HUES64 (cell line): ENCODE results near the gene RBPMS2.

Experiments
- H3K27ac ChIP-seq: 2 replicates; pipeline ENCODE4 v1.7.0; 2013; ENCODE audit warnings: low read depth, low read length, inconsistent platforms
- H3K27me3 ChIP-seq: 2 replicates; pipeline ENCODE4 v1.6.1; 2013; ENCODE audit warnings: mild to moderate bottlenecking, low read length; ENCODE audit not compliant: insufficient read depth
- H3K36me3 ChIP-seq: 2 replicates; pipeline ENCODE4 v1.6.1; 2013; ENCODE audit warnings: mild to moderate bottlenecking, low read length; ENCODE audit not compliant: insufficient read depth
- H3K4me1 ChIP-seq: 2 replicates; pipeline ENCODE4 v1.6.1; 2013; ENCODE audit warnings: mild to moderate bottlenecking, low read length, moderate library complexity; ENCODE audit not compliant: insufficient read depth
- H3K4me3 ChIP-seq: 2 replicates; pipeline ENCODE4 v1.5.1; 2013; ENCODE audit warnings: mild to moderate bottlenecking, low read length, moderate library complexity
- H3K9ac ChIP-seq: 2 replicates; pipeline ENCODE4 v1.6.1; 2013; ENCODE audit warnings: mild to moderate bottlenecking, low read depth, low read length
- H3K9me3 ChIP-seq: 2 replicates; pipeline ENCODE4 v1.6.1; 2013; ENCODE audit warnings: low read depth, low read length; ENCODE audit not compliant: insufficient read depth
- WGBS: fragments of 150-250, 120-280 bp; methylation state at CpG from one replicate; pipeline ENCODE4 v1.1.7; 2013; ENCODE audit warnings: missing lambda C conversion rate; 5-methylcytosine and 5-hydroxymethylcytosine counted together

The RBPMS2 gene

GRCh38 chr15:64740311-64741170, 34.8 kb downstream of the RBPMS2 start:
- no peak overlapping the region for H3K27ac ChIP-seq
- 94% methylated on average over 28 of the region's 31 CpGs for WGBS
- no peaks in the 10 kb centered on the region for H3K4me1 ChIP-seq
- no peak overlapping the region for H3K9ac ChIP-seq
- peaks cover 67% of the 10 kb centered on the region for H3K36me3 ChIP-seq
- no peaks in the 10 kb centered on the region for H3K9me3 ChIP-seq
- no peak overlapping the region for H3K4me3 ChIP-seq
- no peaks in the 10 kb centered on the region for H3K27me3 ChIP-seq

- Histone ChIP-seq H3K27ac (no peak overlapping the region), H3K9me3 (no peaks in the 10 kb centered on the region), H3K36me3 (peaks cover 69% of the 10 kb centered on the region), H3K9ac (no peak overlapping the region), H3K4me1 (no peaks in the 10 kb centered on the region), H3K4me3 (no peak overlapping the region), H3K27me3 (no peaks in the 10 kb centered on the region)
- 90% methylated on average over 9 of the region's 9 CpGs for WGBS
Observed at GRCh38 chr15:64739577-64740143, 35.7 kb downstream of the RBPMS2 start.

DNA sequence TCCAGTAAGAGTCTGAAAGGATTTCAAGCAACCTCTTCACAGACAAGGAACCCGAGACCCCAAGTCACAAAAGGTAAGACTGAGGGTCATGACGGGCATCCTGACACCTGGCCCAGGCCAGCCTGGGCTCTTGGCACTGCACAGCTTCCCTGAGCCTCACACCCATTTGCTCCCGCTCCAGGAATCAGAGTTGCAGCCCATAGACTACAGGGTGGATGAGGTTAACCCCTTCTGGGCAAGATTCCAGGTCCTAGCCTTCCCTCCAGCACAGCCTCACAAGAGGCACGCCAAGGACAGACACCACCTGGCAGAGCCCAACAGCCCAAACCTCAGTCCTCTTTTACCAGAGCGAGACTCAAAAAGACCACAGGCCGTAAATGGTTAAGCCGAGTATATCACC, 36.2 kb downstream of the RBPMS2 start:
- H3K4me1 ChIP-seq = no peaks in the 10 kb centered on the region
- H3K27ac ChIP-seq = no peak overlapping the region
- no peak overlapping the region for H3K4me3 ChIP-seq
- peaks cover 73% of the 10 kb centered on the region for H3K36me3 ChIP-seq
- H3K27me3 ChIP-seq = no peaks in the 10 kb centered on the region
- no peaks in the 10 kb centered on the region for H3K9me3 ChIP-seq
- H3K9ac ChIP-seq = peak overlapping the region; percentile 31; the same call in 1 of the 2 replicates
- 92% methylated on average over 7 of the region's 7 CpGs for WGBS

GRCh38 chr15:64738226-64739095, 36.9 kb downstream of the RBPMS2 start:
- 94% methylated on average over 27 of the region's 27 CpGs for WGBS
- H3K36me3 ChIP-seq = peaks cover 68% of the 10 kb centered on the region
- H3K27ac ChIP-seq = no peak overlapping the region; the same call in 1 of the 2 replicates
- no peaks in the 10 kb centered on the region for H3K9me3 ChIP-seq
- no peak overlapping the region for H3K4me3 ChIP-seq
- no peaks in the 10 kb centered on the region for H3K27me3 ChIP-seq
- no peaks in the 10 kb centered on the region for H3K4me1 ChIP-seq
- H3K9ac ChIP-seq = no peak overlapping the region; the same call in 1 of the 2 replicates

- H3K4me3 ChIP-seq = no peak overlapping the region
- H3K4me1 ChIP-seq = peaks cover 7% of the 10 kb centered on the region
- H3K27ac ChIP-seq = peak overlapping the region; percentile 46; the same call in 1 of the 2 replicates
- H3K9ac ChIP-seq = no peak overlapping the region; the same call in 1 of the 2 replicates
- no peaks in the 10 kb centered on the region for H3K9me3 ChIP-seq
- 90% methylated on average over 7 of the region's 7 CpGs for WGBS
- no peaks in the 10 kb centered on the region for H3K27me3 ChIP-seq
- H3K36me3 ChIP-seq = peaks cover 48% of the 10 kb centered on the region
Observed at GRCh38 chr15:64732156-64732860, 43.1 kb downstream of the RBPMS2 start.

GRCh38 chr15:64731805-64732151, 43.6 kb downstream of the RBPMS2 start:
- Histone ChIP-seq H3K4me3 (no peak overlapping the region), H3K27ac (peak overlapping the region; percentile 59; the same call in 1 of the 2 replicates), H3K27me3 (no peaks in the 10 kb centered on the region), H3K4me1 (peaks cover 7% of the 10 kb centered on the region), H3K36me3 (peaks cover 50% of the 10 kb centered on the region), H3K9ac (no peak overlapping the region; the same call in 1 of the 2 replicates), H3K9me3 (no peaks in the 10 kb centered on the region)
- WGBS = 71% methylated on average over 9 of the region's 9 CpGs

DNA sequence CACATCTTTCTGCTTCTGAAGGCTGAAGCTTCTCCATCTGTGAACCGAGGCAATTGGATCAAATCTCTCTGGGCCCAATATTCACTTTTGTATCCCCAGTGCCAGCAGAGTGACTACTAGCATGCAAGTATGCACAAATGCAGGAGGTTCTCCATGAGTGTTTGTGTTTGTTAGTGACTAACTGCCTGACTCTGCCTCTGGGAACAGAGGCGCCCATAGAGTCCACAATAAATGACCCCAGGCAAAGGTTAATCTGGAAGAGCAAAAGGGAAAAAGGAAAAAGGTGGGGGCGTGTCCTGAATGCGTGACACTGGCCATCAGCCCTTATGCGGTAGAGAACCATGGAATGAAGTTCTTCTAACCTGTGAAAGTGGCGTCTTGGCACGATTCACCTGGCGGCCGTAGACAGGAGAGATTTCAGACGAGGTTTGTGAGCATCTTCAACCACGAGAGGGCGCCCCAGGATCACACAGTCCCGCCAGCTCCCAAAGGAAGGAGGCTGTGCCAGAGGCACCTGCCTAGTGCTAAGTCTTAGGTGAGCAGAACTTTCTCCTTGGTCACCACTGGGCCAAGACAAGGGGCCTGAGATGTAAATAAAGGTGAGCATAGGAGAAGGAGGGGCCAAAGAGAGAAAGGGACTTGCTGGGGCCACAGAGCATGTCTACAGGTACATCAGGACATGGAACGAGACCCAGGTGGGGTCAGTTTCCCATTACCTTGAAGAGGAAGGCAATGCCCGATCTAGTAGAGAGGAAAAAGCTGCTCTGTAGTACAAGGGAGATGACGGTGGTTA, 44.2 kb downstream of the RBPMS2 start:
- 55% methylated on average over 16 of the region's 16 CpGs for WGBS
- peaks cover 7% of the 10 kb centered on the region for H3K4me1 ChIP-seq
- H3K27me3 ChIP-seq = no peaks in the 10 kb centered on the region
- H3K27ac ChIP-seq = peak overlapping the region; percentile 59; the same call in 1 of the 2 replicates
- H3K4me3 ChIP-seq = no peak overlapping the region
- peaks cover 46% of the 10 kb centered on the region for H3K36me3 ChIP-seq
- no peak overlapping the region; the same call in 1 of the 2 replicates for H3K9ac ChIP-seq
- H3K9me3 ChIP-seq = no peaks in the 10 kb centered on the region

DNA sequence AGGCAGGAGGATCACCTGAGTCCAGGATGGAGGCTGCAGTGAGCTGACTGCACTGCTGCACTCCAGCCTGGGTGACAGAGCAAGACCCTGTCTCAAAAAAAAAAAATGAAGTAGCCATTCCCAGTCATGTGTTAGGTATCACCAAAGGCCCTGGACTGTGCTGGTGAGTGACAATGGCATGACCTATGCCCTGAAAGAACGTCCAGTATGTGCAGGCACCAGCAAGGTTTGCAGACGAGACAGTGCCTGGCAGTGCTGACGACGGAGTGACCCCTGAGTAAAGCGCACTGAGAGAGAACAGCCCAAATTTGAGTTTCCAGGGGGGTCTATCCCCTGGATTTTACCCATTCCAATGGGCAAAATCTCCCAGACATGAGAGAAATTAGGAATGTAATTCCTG, 45.2 kb downstream of the RBPMS2 start:
- no peaks in the 10 kb centered on the region for H3K27me3 ChIP-seq
- H3K9ac ChIP-seq = no peak overlapping the region
- 96% methylated on average over 5 of the region's 5 CpGs for WGBS
- H3K4me1 ChIP-seq = peaks cover 7% of the 10 kb centered on the region
- H3K36me3 ChIP-seq = peaks cover 44% of the 10 kb centered on the region
- H3K4me3 ChIP-seq = no peak overlapping the region
- H3K9me3 ChIP-seq = no peaks in the 10 kb centered on the region
- H3K27ac ChIP-seq = no peak overlapping the region

DNA sequence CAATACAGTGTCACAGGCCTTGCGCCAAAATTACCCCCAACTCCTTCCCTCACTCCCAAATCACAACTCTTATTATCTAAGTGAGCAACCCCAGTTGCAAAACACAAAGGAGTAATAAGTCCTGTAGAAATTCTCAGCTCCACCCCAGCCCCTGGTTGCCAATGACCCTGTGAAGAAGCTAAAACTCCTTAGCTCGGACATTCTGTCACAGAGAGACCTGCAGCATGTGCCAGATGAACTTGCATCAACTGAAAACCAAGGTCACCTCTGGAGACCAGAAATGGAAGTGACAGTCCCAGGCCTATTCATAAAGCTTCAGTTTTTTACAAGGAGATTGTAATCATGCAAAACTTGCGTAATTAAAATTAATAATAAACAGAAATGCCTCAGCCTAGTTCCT, 55.2 kb downstream of the RBPMS2 start:
- H3K9me3 ChIP-seq = no peaks in the 10 kb centered on the region
- WGBS = 97% methylated on average over 3 of the region's 3 CpGs

More for the DNA sequence above, 55.2 kb downstream of the RBPMS2 start:
- Histone ChIP-seq H3K4me1 (no peaks in the 10 kb centered on the region), H3K27me3 (no peaks in the 10 kb centered on the region), H3K27ac (no peak overlapping the region), H3K36me3 (peaks cover 62% of the 10 kb centered on the region), H3K4me3 (no peak overlapping the region), H3K9ac (no peak overlapping the region)
